Measurements from ENCODE around the gene WDFY2. TPM values are rescaled to one million over a fixed set of nuclear protein-coding genes. Genes with fewer than 3 reads are reported as not detected.

Gene WDFY2
- total and polyA plus RNA-seq, 4 donors: 4.6 to 27.3 (median 10.9) TPM

- Histone ChIP-seq H3K9ac (ENCODE audit: insufficient read depth in 1 of 2, low read length in 2 of 2) (no peak overlapping the region), H3K36me3 (ENCODE audit: control insufficient read depth in 4 of 4, insufficient read depth in 4 of 4, low read length in 4 of 4) (no peaks in the 10 kb centered on the region), H3K9me3 (ENCODE audit: control insufficient read depth in 4 of 4, insufficient read depth in 3 of 4, low read length in 3 of 4) (no peaks in the 10 kb centered on the region), H3K27me3 (ENCODE audit: control insufficient read depth in 3 of 3, insufficient read depth in 3 of 3, low read length in 2 of 3) (no peaks in the 10 kb centered on the region), H3K4me3 (no peak overlapping the region), H3K4me1 (ENCODE audit: control insufficient read depth in 5 of 5, insufficient read depth in 5 of 5, low read length in 5 of 5) (no peaks in the 10 kb centered on the region), H3K27ac (ENCODE audit: low read depth in 1 of 2, low read length in 1 of 2) (no peak overlapping the region)
- no peak for TF ChIP-seq CTCF (IDR thresholded peaks at IDR 0.05; ENCODE audit: control extremely low read depth, extremely low read depth)
- no peak for ATAC-seq (ENCODE audit: insufficient read depth, low FRiP score)
- WGBS, 2 donors: 98 to 99% methylated on average over 2 of the region's 2 CpGs
- DNase-seq: no peak
Measured at GRCh38 chr13:51551416-51551815, 32.8 kb upstream of the WDFY2 start.

GRCh38 chr13:51552027-51552426, 32.2 kb upstream of the WDFY2 start:
- no peak overlapping the region for H3K9ac ChIP-seq (ENCODE audit: insufficient read depth in 1 of 2, low read length in 2 of 2)
- ATAC-seq (ENCODE audit: insufficient read depth, low FRiP score): no peak
- H3K4me3 ChIP-seq: no peak overlapping the region
- H3K27ac ChIP-seq (ENCODE audit: low read depth in 1 of 2, low read length in 1 of 2): no peak overlapping the region
- H3K27me3 ChIP-seq (ENCODE audit: control insufficient read depth in 3 of 3, insufficient read depth in 3 of 3, low read length in 2 of 3): no peaks in the 10 kb centered on the region
- no peak for DNase-seq
- no peaks in the 10 kb centered on the region for H3K9me3 ChIP-seq (ENCODE audit: control insufficient read depth in 4 of 4, insufficient read depth in 3 of 4, low read length in 3 of 4)
- WGBS, 2 donors: 27 to 65% methylated on average over 2 of the region's 2 CpGs
- H3K4me1 ChIP-seq (ENCODE audit: control insufficient read depth in 5 of 5, insufficient read depth in 5 of 5, low read length in 5 of 5): no peaks in the 10 kb centered on the region
- H3K36me3 ChIP-seq (ENCODE audit: control insufficient read depth in 4 of 4, insufficient read depth in 4 of 4, low read length in 4 of 4): no peaks in the 10 kb centered on the region
- TF ChIP-seq CTCF (IDR thresholded peaks at IDR 0.05; ENCODE audit: control extremely low read depth, extremely low read depth): no peak

GRCh38 chr13:51553531-51553930, 30.7 kb upstream of the WDFY2 start:
- no peak overlapping the region for H3K9ac ChIP-seq (ENCODE audit: insufficient read depth in 1 of 2, low read length in 2 of 2)
- H3K27me3 ChIP-seq (ENCODE audit: control insufficient read depth in 3 of 3, insufficient read depth in 3 of 3, low read length in 2 of 3): no peaks in the 10 kb centered on the region
- no peak overlapping the region for H3K27ac ChIP-seq (ENCODE audit: low read depth in 1 of 2, low read length in 1 of 2)
- TF ChIP-seq CTCF (IDR thresholded peaks at IDR 0.05; ENCODE audit: control extremely low read depth, extremely low read depth): no peak
- DNase-seq (no peak), ATAC-seq (ENCODE audit: insufficient read depth, low FRiP score) (no peak)
- no peaks in the 10 kb centered on the region for H3K4me1 ChIP-seq (ENCODE audit: control insufficient read depth in 5 of 5, insufficient read depth in 5 of 5, low read length in 5 of 5)
- 65 to 74% methylated on average over 2 of the region's 2 CpGs for WGBS, 2 donors
- H3K4me3 ChIP-seq: no peak overlapping the region
- no peaks in the 10 kb centered on the region for H3K9me3 ChIP-seq (ENCODE audit: control insufficient read depth in 4 of 4, insufficient read depth in 3 of 4, low read length in 3 of 4)
- no peaks in the 10 kb centered on the region for H3K36me3 ChIP-seq (ENCODE audit: control insufficient read depth in 4 of 4, insufficient read depth in 4 of 4, low read length in 4 of 4)

GRCh38 chr13:51556740-51557139, 27.5 kb upstream of the WDFY2 start:
- H3K9me3 ChIP-seq (ENCODE audit: control insufficient read depth in 4 of 4, insufficient read depth in 3 of 4, low read length in 3 of 4): no peaks in the 10 kb centered on the region
- DNase-seq (peak in 1 of 3 donors; percentile 12), ATAC-seq (ENCODE audit: insufficient read depth, low FRiP score) (no peak)
- 76 to 86% methylated on average over 7 of the region's 7 CpGs for WGBS, 2 donors
- H3K4me3 ChIP-seq: no peak overlapping the region
- no peak overlapping the region for H3K27ac ChIP-seq (ENCODE audit: low read depth in 1 of 2, low read length in 1 of 2)
- TF ChIP-seq CTCF (IDR thresholded peaks at IDR 0.05; ENCODE audit: control extremely low read depth, extremely low read depth): no peak
- H3K4me1 ChIP-seq (ENCODE audit: control insufficient read depth in 5 of 5, insufficient read depth in 5 of 5, low read length in 5 of 5): no peaks in the 10 kb centered on the region
- no peak overlapping the region for H3K9ac ChIP-seq (ENCODE audit: insufficient read depth in 1 of 2, low read length in 2 of 2)
- H3K36me3 ChIP-seq (ENCODE audit: control insufficient read depth in 4 of 4, insufficient read depth in 4 of 4, low read length in 4 of 4): no peaks in the 10 kb centered on the region
- no peaks in the 10 kb centered on the region for H3K27me3 ChIP-seq (ENCODE audit: control insufficient read depth in 3 of 3, insufficient read depth in 3 of 3, low read length in 2 of 3)

Data from lung (tissue), 12 donors.